Glomerular endothelial cell (primary cell): ENCODE results near the gene PTPRD. TPM values are rescaled to one million over a fixed set of nuclear protein-coding genes. Genes with fewer than 3 reads are reported as not detected.

Source experiments
- DNase-seq: peaks from one replicate; pipeline ENCODE4 v3.0.0-alpha.2; 2011; ENCODE audit warnings: low read depth, low spot score; ENCODE audit errors: extremely low read depth
- total RNA-seq: library from RNA; depleted of rRNA; stranded (reverse); fragments of >200 nt; gene quantifications from 2 replicates; pipeline ENCODE4 v1.2.3, GENCODE V29; 2015

Gene PTPRD
- total RNA-seq, 1 donor from 2014 or later = 4.1 TPM

- DNase-seq = no peak
Measured at GRCh38 chr9:8644571-8644970, 1968.2 kb downstream of the PTPRD start.

- DNase-seq = no peak
Measured at GRCh38 chr9:8643896-8644295, 1968.9 kb downstream of the PTPRD start.

GRCh38 chr9:8643464-8643863, 1969.3 kb downstream of the PTPRD start:
- DNase-seq = no peak

GRCh38 chr9:8640761-8641160, 1972.0 kb downstream of the PTPRD start:
- no peak for DNase-seq

GRCh38 chr9:8637626-8638025, 1975.2 kb downstream of the PTPRD start:
- no peak for DNase-seq

- DNase-seq = no peak
Measured at GRCh38 chr9:8633784-8634183, 1979.0 kb downstream of the PTPRD start.

GRCh38 chr9:8632493-8632892, 1980.3 kb downstream of the PTPRD start:
- no peak for DNase-seq

GRCh38 chr9:8628791-8629190, 1984.0 kb downstream of the PTPRD start:
- DNase-seq = no peak

GRCh38 chr9:8627976-8628679, 1984.7 kb downstream of the PTPRD start:
- no peak for DNase-seq

- no peak for DNase-seq
Measured at GRCh38 chr9:8622871-8623270, 1989.9 kb downstream of the PTPRD start.

GRCh38 chr9:8622222-8622802, 1990.5 kb downstream of the PTPRD start:
- DNase-seq = no peak

- no peak for DNase-seq
Measured at GRCh38 chr9:8621416-8621815, 1991.4 kb downstream of the PTPRD start.

GRCh38 chr9:8616414-8616813, 1996.4 kb downstream of the PTPRD start:
- no peak for DNase-seq

GRCh38 chr9:8614926-8615440, 1997.8 kb downstream of the PTPRD start:
- DNase-seq = no peak

- no peak for DNase-seq
Measured at GRCh38 chr9:8613346-8613825, 1999.4 kb downstream of the PTPRD start.

- DNase-seq = no peak
Measured at GRCh38 chr9:8611153-8611552, 2001.6 kb downstream of the PTPRD start.

GRCh38 chr9:8610256-8610655, 2002.5 kb downstream of the PTPRD start:
- DNase-seq = no peak

GRCh38 chr9:8605096-8605495, 2007.7 kb downstream of the PTPRD start:
- DNase-seq = no peak

- no peak for DNase-seq
Measured at GRCh38 chr9:8604201-8604600, 2008.6 kb downstream of the PTPRD start.

- no peak for DNase-seq
Measured at GRCh38 chr9:8600914-8601680, 2011.7 kb downstream of the PTPRD start.

- DNase-seq = no peak
Measured at GRCh38 chr9:8599937-8600336, 2012.9 kb downstream of the PTPRD start.

GRCh38 chr9:8589476-8589875, 2023.3 kb downstream of the PTPRD start:
- no peak for DNase-seq
